A549 (cell line): ENCODE data around the gene ITPRIP.

Source experiments
- ESRRA ChIP-seq: fragments of 150-350 bp; IDR thresholded peaks from 2 replicates; pipeline ENCODE4 v1.6.1; 2014; ENCODE audit warnings: mild to moderate bottlenecking, low read length, borderline replicate concordance
- HMGXB4 ChIP-seq: fragments of 250-450 bp; sonication (Bioruptor Pico); IDR thresholded peaks from 2 replicates; pipeline ENCODE4 v1.5.0; 2021; ENCODE audit warnings: mild to moderate bottlenecking, moderate library complexity, borderline replicate concordance
- POLR2A ChIP-seq: IDR thresholded peaks from 2 replicates; pipeline ENCODE4 v1.6.1; 2012; ENCODE audit warnings: mild to moderate bottlenecking, low read length
- SMC3 ChIP-seq: fragments of >200 bp; sonication (Bioruptor Twin); formaldehyde crosslinking; IDR thresholded peaks from 3 replicates; pipeline ENCODE4 v1.6.1; 2018; ENCODE audit warnings: inconsistent platforms
- TF ChIP-seq, protein P1 (sequence below): fragments of 150-350 bp; IDR thresholded peaks from 2 replicates; pipeline ENCODE4 v1.6.1; 2014; ENCODE audit warnings: low read depth, mild to moderate bottlenecking, low read length
- TF ChIP-seq, protein P2 (sequence below): fragments of >200 bp; sonication (Bioruptor Twin); formaldehyde crosslinking; IDR thresholded peaks from 3 replicates; pipeline ENCODE4 v1.5.1; 2016

DNA sequence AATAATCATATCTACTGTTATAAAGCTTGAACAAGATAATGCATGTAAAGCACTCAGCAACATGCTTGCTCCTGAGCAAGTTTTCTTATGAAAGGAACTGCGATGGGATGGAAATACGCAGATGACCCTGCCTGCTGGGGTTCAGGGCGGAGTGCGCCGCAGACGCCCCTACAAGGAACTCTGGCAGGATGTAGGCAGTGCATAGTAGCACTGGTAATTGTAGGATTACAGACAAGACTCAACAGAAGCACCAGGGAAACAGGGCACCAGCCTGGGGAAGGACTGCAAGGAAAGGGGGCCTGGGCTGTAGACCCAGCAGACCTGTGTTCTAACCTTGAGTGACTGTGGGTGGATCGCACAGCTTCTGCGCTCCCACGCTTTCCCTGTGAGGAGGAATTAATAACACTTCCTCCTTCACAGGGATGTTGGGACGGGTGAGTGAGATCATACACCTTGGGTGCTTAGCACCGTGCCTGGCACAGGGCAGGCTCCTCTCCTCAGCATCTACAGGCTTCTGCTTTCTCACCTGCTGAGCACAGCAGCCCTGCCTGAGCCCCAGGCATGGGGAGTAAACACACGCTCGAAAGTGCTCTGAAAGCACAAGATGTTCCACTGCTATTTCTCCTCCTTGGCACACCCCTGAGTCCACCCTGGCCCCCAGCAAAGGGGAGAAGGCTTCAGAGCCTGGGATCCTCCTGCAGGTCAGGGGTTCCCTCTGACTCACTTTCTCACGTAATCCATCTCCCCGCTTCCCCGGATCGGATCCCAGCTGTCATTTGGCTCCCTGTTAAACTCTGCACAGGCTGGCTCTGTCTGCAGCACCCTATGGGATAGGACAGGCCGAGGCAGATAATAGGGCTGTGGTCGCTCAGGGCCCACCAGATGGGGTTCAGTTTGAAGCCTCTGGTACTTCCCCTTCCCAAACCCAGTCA, 19.2 kb downstream of the ITPRIP start:
- TF ChIP-seq, protein P1, sequence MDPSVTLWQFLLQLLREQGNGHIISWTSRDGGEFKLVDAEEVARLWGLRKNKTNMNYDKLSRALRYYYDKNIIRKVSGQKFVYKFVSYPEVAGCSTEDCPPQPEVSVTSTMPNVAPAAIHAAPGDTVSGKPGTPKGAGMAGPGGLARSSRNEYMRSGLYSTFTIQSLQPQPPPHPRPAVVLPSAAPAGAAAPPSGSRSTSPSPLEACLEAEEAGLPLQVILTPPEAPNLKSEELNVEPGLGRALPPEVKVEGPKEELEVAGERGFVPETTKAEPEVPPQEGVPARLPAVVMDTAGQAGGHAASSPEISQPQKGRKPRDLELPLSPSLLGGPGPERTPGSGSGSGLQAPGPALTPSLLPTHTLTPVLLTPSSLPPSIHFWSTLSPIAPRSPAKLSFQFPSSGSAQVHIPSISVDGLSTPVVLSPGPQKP = no peak
- no peak for TF ChIP-seq ESRRA
- TF ChIP-seq SMC3 = no peak
- TF ChIP-seq, protein P2, sequence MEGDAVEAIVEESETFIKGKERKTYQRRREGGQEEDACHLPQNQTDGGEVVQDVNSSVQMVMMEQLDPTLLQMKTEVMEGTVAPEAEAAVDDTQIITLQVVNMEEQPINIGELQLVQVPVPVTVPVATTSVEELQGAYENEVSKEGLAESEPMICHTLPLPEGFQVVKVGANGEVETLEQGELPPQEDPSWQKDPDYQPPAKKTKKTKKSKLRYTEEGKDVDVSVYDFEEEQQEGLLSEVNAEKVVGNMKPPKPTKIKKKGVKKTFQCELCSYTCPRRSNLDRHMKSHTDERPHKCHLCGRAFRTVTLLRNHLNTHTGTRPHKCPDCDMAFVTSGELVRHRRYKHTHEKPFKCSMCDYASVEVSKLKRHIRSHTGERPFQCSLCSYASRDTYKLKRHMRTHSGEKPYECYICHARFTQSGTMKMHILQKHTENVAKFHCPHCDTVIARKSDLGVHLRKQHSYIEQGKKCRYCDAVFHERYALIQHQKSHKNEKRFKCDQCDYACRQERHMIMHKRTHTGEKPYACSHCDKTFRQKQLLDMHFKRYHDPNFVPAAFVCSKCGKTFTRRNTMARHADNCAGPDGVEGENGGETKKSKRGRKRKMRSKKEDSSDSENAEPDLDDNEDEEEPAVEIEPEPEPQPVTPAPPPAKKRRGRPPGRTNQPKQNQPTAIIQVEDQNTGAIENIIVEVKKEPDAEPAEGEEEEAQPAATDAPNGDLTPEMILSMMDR = no peak
- no peak for TF ChIP-seq POLR2A
- TF ChIP-seq HMGXB4 = no peak
